Measurements from ENCODE around the gene ALPL.

Gene ALPL

DNA sequence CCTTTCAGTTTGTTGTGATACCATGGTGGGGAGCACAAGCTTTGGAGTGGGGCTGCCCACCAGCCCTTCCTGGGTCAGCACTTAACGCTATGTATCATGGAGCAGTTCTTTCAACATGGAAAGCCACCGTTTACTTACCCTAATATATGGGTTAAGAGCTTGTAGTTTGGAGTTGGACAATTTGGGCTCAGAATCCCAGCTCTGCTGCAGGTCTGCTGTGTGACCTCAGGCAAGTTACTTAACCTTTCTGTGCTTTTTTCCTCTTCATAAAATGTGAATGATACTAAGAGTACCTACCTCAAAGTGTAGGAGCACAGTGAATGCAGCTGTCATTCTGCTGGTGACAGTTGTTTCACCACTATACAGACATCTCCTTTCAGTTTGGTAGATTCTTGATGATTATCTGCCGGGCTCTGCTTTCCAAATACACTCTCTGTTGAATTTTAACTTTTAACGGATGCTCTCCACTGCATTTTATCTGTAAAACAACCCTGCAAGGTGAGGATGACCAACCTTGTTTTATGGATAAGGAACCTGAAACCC lies 23.8 kb downstream of the ALPL start:
- no peak for TF ChIP-seq CTCF (IDR thresholded peaks at IDR 0.05; ENCODE audit: extremely low read depth, missing control alignments)
- no peak for DNase-seq (ENCODE audit: low spot score)

GRCh38 chr1:21534146-21534545 lies 24.9 kb downstream of the ALPL start:
- no peak for TF ChIP-seq CTCF (IDR thresholded peaks at IDR 0.05; ENCODE audit: extremely low read depth, missing control alignments)
- DNase-seq (ENCODE audit: low spot score): no peak

- TF ChIP-seq CTCF (IDR thresholded peaks at IDR 0.05; ENCODE audit: extremely low read depth, missing control alignments): peak; percentile 64
- DNase-seq (ENCODE audit: low spot score): peak; percentile 66
Observed at GRCh38 chr1:21534674-21535378, 25.6 kb downstream of the ALPL start.

GRCh38 chr1:21536218-21536617 lies 27.0 kb downstream of the ALPL start:
- TF ChIP-seq CTCF (IDR thresholded peaks at IDR 0.05; ENCODE audit: extremely low read depth, missing control alignments): no peak

GRCh38 chr1:21537511-21537931 lies 28.3 kb downstream of the ALPL start:
- TF ChIP-seq CTCF (IDR thresholded peaks at IDR 0.05; ENCODE audit: extremely low read depth, missing control alignments): no peak
- no peak for DNase-seq (ENCODE audit: low spot score)

More at GRCh38 chr1:21536218-21536617, 27.0 kb downstream of the ALPL start:
- no peak for DNase-seq (ENCODE audit: low spot score)

DNA sequence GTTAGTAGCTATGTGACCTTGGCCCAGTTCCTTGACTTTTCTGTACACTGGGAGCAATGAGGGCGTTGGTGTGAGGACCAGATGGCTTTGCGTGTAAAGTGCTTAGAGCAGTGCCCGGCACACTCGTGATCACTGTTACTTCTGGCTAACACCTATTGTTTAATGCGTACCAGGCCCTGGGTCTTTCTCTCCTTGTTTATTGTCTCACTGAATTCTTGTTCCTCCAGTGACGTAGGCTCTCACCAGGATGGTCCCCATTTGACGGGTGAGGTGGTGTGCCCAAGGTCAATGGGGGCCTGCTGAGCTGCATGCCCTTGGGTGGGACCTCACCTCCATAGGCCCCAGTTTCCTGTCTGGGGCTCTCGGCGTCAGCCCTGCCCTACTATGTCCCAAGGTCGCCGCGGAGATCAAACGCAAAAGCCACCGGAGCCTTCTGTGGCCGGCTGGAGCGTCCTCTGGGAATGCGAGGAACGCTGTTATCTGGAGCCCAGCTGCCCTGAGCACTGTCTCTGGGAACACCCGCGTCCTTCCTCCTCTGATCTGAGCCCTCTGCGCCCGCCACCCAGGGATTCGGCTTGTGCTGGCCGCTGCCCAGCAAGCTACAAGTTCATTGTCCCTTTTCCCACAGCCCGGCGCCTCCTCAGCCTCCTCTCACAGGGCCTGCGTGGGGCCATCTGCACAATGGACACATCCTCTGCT lies 28.9 kb downstream of the ALPL start:
- no peak for TF ChIP-seq CTCF (IDR thresholded peaks at IDR 0.05; ENCODE audit: extremely low read depth, missing control alignments)
- no peak for DNase-seq (ENCODE audit: low spot score)

GRCh38 chr1:21539933-21540332 lies 30.7 kb downstream of the ALPL start:
- DNase-seq (ENCODE audit: low spot score): no peak
- TF ChIP-seq CTCF (IDR thresholded peaks at IDR 0.05; ENCODE audit: extremely low read depth, missing control alignments): no peak
